H1 (cell line): ENCODE data around the gene AMPD1. TPM values are rescaled to one million over a fixed set of nuclear protein-coding genes. Genes with fewer than 3 reads are reported as not detected.

Experiments used
- CTCF ChIA-PET: fragments of 300-600 bp; sonication (Branson Sonifier 250); formaldehyde crosslinking; loops from one replicate; lab custom pipeline; 2021; ENCODE audit not compliant: partially characterized antibody; lab: Charles Lee
- POLR2A ChIA-PET: fragments of 300-600 bp; sonication (Branson Sonifier 250); formaldehyde crosslinking; loops from one replicate; lab custom pipeline; 2021; ENCODE audit warnings: inconsistent platforms; ENCODE audit not compliant: partially characterized antibody; lab: Charles Lee
- DNase-seq, 2 experiments: peaks; one replicate each; pipeline versions ENCODE4 v3.0.0 to v3.0.0-alpha.2; 2010 to 2022; ENCODE audit warnings: low spot score in 2 of 2, low read depth in 1 of 2, mixed read lengths in 1 of 2
- FAIRE-seq: peaks from 2 replicates; lab custom pipeline; 2011; peaks lifted over from hg19 to GRCh38; lab: Jason Lieb, UNC
- H2AFZ ChIP-seq: 2 replicates; pipeline ENCODE4 v1.8.1; 2012; ENCODE audit warnings: low read length, inconsistent platforms
- H2AK5ac ChIP-seq: 2 replicates; pipeline ENCODE4 v1.6.1; 2013; ENCODE audit warnings: low read depth, low read length
- H2BK120ac ChIP-seq: replicated peaks from 2 replicates; pipeline ENCODE3; 2013; ENCODE audit warnings: low read depth, low read length, inconsistent platforms
- H2BK12ac ChIP-seq: 2 replicates; pipeline ENCODE4 v1.6.1; 2013; ENCODE audit warnings: low read depth, low read length
- H2BK15ac ChIP-seq: 2 replicates; pipeline ENCODE4 v1.6.1; 2013; ENCODE audit warnings: low read length
- H2BK20ac ChIP-seq: 2 replicates; pipeline ENCODE4 v1.6.1; 2013; ENCODE audit warnings: low read length
- H2BK5ac ChIP-seq: 2 replicates; pipeline ENCODE4 v1.6.1; 2013; ENCODE audit warnings: low read depth, low read length
- H3K14ac ChIP-seq: 2 replicates; pipeline ENCODE4 v1.6.1; 2013; ENCODE audit warnings: inconsistent platforms; ENCODE audit not compliant: insufficient read length
- H3K18ac ChIP-seq: 2 replicates; pipeline ENCODE4 v1.6.1; 2013; ENCODE audit warnings: low read length; ENCODE audit errors: extremely low read depth
- H3K23ac ChIP-seq: 2 replicates; pipeline ENCODE4 v1.6.1; 2013; ENCODE audit warnings: inconsistent platforms; ENCODE audit not compliant: insufficient read length
- H3K23me2 ChIP-seq: 2 replicates; pipeline ENCODE4 v1.6.1; 2013; ENCODE audit warnings: low read depth, low read length
- H3K27ac ChIP-seq: 2 replicates; pipeline ENCODE4 v1.6.1; 2011; ENCODE audit warnings: low read depth, low read length, inconsistent platforms
- H3K27me3 ChIP-seq, 4 experiments: replicated peaks in 1 of 4; 1 replicate in 1 of 4; 2 replicates in 3 of 4; pipeline versions ENCODE4 v1.6.1 to v1.8.1; 2011 to 2013; ENCODE audit warnings: low read length in 3 of 4, mild to moderate bottlenecking in 3 of 4, inconsistent platforms in 2 of 4, mixed read lengths in 2 of 4, moderate library complexity in 1 of 4; ENCODE audit not compliant: control insufficient read depth in 3 of 4, insufficient read depth in 3 of 4; ENCODE audit errors: extremely low read depth in 1 of 4
- H3K36me3 ChIP-seq, 4 experiments: 2 replicates each; pipeline versions ENCODE4 v1.6.1 to v1.8.1; 2011 to 2013; ENCODE audit warnings: mild to moderate bottlenecking in 4 of 4, low read length in 3 of 4, moderate library complexity in 2 of 4, control low read depth in 1 of 4, inconsistent platforms in 1 of 4; ENCODE audit not compliant: insufficient read depth in 4 of 4, control insufficient read depth in 2 of 4
- H3K4ac ChIP-seq: replicated peaks from 2 replicates; pipeline ENCODE3; 2013; ENCODE audit warnings: low read length, low read depth, mixed read lengths, inconsistent platforms; ENCODE audit not compliant: insufficient read length
- H3K4me1 ChIP-seq, 4 experiments: replicated peaks in 1 of 4; 1 replicate in 1 of 4; 2 replicates in 3 of 4; pipeline versions ENCODE4 v1.6.1 to v1.8.1; 2011 to 2013; ENCODE audit warnings: low read length in 3 of 4, inconsistent platforms in 2 of 4, mixed read lengths in 1 of 4; ENCODE audit not compliant: insufficient read depth in 4 of 4, control insufficient read depth in 3 of 4
- H3K4me2 ChIP-seq, 2 experiments: 2 replicates each; pipeline versions ENCODE4 v1.6.1 to v1.8.1; 2011 to 2013; ENCODE audit warnings: low read depth in 2 of 2, low read length in 2 of 2, control low read depth in 1 of 2, inconsistent platforms in 1 of 2, mild to moderate bottlenecking in 1 of 2; ENCODE audit not compliant: insufficient read depth in 1 of 2
- H3K4me3 ChIP-seq, 4 experiments: fragments of 200-600, 300-600 bp in 1 of 4; sonication (generic), shearing (Covaris generic), sonication (Bioruptor Twin) in 1 of 4; 2 replicates each; pipeline versions ENCODE4 v1.5.1 to v1.8.1; 2011 to 2016; ENCODE audit warnings: low read length in 4 of 4, low read depth in 3 of 4, control low read depth in 2 of 4, inconsistent platforms in 2 of 4, mild to moderate bottlenecking in 2 of 4, mixed read lengths in 1 of 4, moderate library complexity in 1 of 4; ENCODE audit not compliant: insufficient read depth in 2 of 4; ENCODE audit errors: extremely low read depth in 1 of 4
- H3K56ac ChIP-seq: replicated peaks from 2 replicates; pipeline ENCODE3; 2013; ENCODE audit warnings: low read depth, mild to moderate bottlenecking, mixed read lengths, low read length, inconsistent platforms; ENCODE audit not compliant: insufficient read length
- H3K79me1 ChIP-seq: 2 replicates; pipeline ENCODE4 v1.6.1; 2013; ENCODE audit warnings: low read depth, low read length, control low read depth
- H3K79me2 ChIP-seq, 2 experiments: 2 replicates each; pipeline versions ENCODE4 v1.6.1 to v1.8.1; 2012 to 2013; ENCODE audit warnings: low read length in 2 of 2, mild to moderate bottlenecking in 2 of 2, inconsistent platforms in 1 of 2; ENCODE audit not compliant: insufficient read depth in 2 of 2, control insufficient read depth in 1 of 2
- H3K9ac ChIP-seq, 4 experiments: replicated peaks in 1 of 4; 1 replicate in 1 of 4; 2 replicates in 3 of 4; pipeline versions ENCODE4 v1.6.1 to v1.8.1; 2011 to 2013; ENCODE audit warnings: low read depth in 3 of 4, low read length in 3 of 4, control low read depth in 2 of 4, mild to moderate bottlenecking in 2 of 4, moderate library complexity in 2 of 4, inconsistent platforms in 1 of 4; ENCODE audit errors: extremely low read depth in 1 of 4
- H3K9me3 ChIP-seq, 2 experiments: 2 replicates each; pipeline versions ENCODE4 v1.6.1 to v1.8.1; 2012 to 2013; ENCODE audit warnings: mild to moderate bottlenecking in 2 of 2, moderate library complexity in 2 of 2, control low read depth in 1 of 2, inconsistent platforms in 1 of 2, low read depth in 1 of 2, low read length in 1 of 2, mixed read lengths in 1 of 2; ENCODE audit not compliant: insufficient read depth in 2 of 2
- H4K20me1 ChIP-seq, 2 experiments: replicated peaks in 1 of 2; 2 replicates each; pipeline versions ENCODE3 to v1.8.1; 2011 to 2013; ENCODE audit warnings: inconsistent platforms in 2 of 2, low read length in 2 of 2, mild to moderate bottlenecking in 1 of 2; ENCODE audit not compliant: insufficient read depth in 2 of 2, control insufficient read depth in 1 of 2
- H4K5ac ChIP-seq: 2 replicates; pipeline ENCODE4 v1.6.1; 2013; ENCODE audit warnings: low read length, low read depth, mixed read lengths, inconsistent platforms; ENCODE audit not compliant: insufficient read length
- H4K8ac ChIP-seq: 2 replicates; pipeline ENCODE4 v1.8.0; 2013; ENCODE audit warnings: mild to moderate bottlenecking, moderate library complexity, low read length, inconsistent platforms; ENCODE audit not compliant: insufficient read depth; ENCODE audit errors: extremely low read depth
- H4K91ac ChIP-seq: replicated peaks from 2 replicates; pipeline ENCODE3; 2013; ENCODE audit warnings: low read length, mixed read lengths, inconsistent platforms; ENCODE audit not compliant: insufficient read length
- CHD2 ChIP-seq: IDR thresholded peaks from 2 replicates; pipeline ENCODE4 v1.6.1; 2012; ENCODE audit warnings: low read length, improper control_type of control experiment
- HDAC2 ChIP-seq, 2 experiments: fragments of 300-600 bp in 1 of 2; sonication (generic) in 1 of 2; IDR thresholded peaks; 2 replicates each; pipeline ENCODE4 v1.6.1; 2011 to 2012; ENCODE audit warnings: low read depth in 2 of 2, low read length in 2 of 2, mild to moderate bottlenecking in 2 of 2, moderate library complexity in 2 of 2, borderline replicate concordance in 1 of 2, inconsistent platforms in 1 of 2
- PHF8 ChIP-seq: fragments of 200-600 bp; sonication (generic); conservative IDR thresholded peaks from 2 replicates; pipeline ENCODE4 v1.7.1; 2012; ENCODE audit warnings: low read depth, mild to moderate bottlenecking, inconsistent platforms, low read length, moderate library complexity
- WGBS, 2 experiments: shearing (Covaris generic) in 1 of 2; methylation state at CpG; one replicate each; pipeline versions ENCODE4 v1.1.6 to v1.1.7; 2013 to 2015; ENCODE audit warnings: low lambda C conversion rate in 2 of 2, mixed read lengths in 2 of 2, inconsistent platforms in 1 of 2, low coverage in 1 of 2, missing lambda C conversion rate in 1 of 2; ENCODE audit not compliant: insufficient replicate concordance in 2 of 2, insufficient coverage in 1 of 2, insufficient read length in 1 of 2; ENCODE audit errors: extremely low coverage in 1 of 2, missing lambda C conversion rate in 1 of 2; 5-methylcytosine and 5-hydroxymethylcytosine counted together
- polyA plus RNA-seq, 7 experiments: library from polyadenylated mRNA; depleted of rRNA in 3 of 7; stranded (reverse) in 5 of 7; unstranded in 2 of 7; fragments of >200 nt in 5 of 7; fragments of 200-250 nt in 2 of 7; gene quantifications; 1 replicate in 5 of 7; 2 replicates in 1 of 7; 4 replicates in 1 of 7; pipeline versions ENCODE4 v1.2.1 to v1.2.3, GENCODE V29; 2011 to 2013; ENCODE audit warnings: missing spikeins in 2 of 7, mixed read lengths in 2 of 7
- total RNA-seq: library from RNA; stranded (reverse); fragmentation: NEBNext Ultra II Directional; extraction: Animal tissue kit (Norgen Biotek cat#: 25700); gene quantifications from 2 replicates; pipeline ENCODE4 v1.2.1, GENCODE V29; 2021

AMPD1 gene
- total and polyA plus RNA-seq, 2 of the 8 experiments (the other 6 are each of a cell fraction or from before 2014, with no cell fraction given), result not detected

- no peak overlapping the region for H2BK5ac ChIP-seq
- no peak for FAIRE-seq
- CTCF ChIA-PET, result no interaction called here
Observed at GRCh38 chr1:114638910-114639309, 56.4 kb downstream of the AMPD1 start.

More at GRCh38 chr1:114638910-114639309, 56.4 kb downstream of the AMPD1 start:
- Histone ChIP-seq H3K27ac (no peak overlapping the region), H3K9me3 (no peaks in the 10 kb centered on the region), H3K23me2 (no peaks in the 10 kb centered on the region), H2AFZ (no peak overlapping the region), H3K4me3 (no peak overlapping the region), H3K79me1 (no peaks in the 10 kb centered on the region), H4K8ac (no peak overlapping the region), H4K5ac (no peak overlapping the region), H2BK15ac (no peak overlapping the region), H3K9ac (no peak overlapping the region), H3K56ac (no peak overlapping the region), H3K79me2 (no peaks in the 10 kb centered on the region), H3K4ac (no peak overlapping the region), H3K27me3 (no peaks in the 10 kb centered on the region), H3K14ac (no peak overlapping the region), H3K23ac (no peak overlapping the region), H4K91ac (no peak overlapping the region), H3K4me2 (no peak overlapping the region), H2BK120ac (no peak overlapping the region), H2BK12ac (no peak overlapping the region), H3K36me3 (no peaks in the 10 kb centered on the region), H4K20me1 (no peaks in the 10 kb centered on the region), H3K18ac (no peak overlapping the region), H2BK20ac (no peak overlapping the region), H2AK5ac (no peak overlapping the region), H3K4me1 (no peaks in the 10 kb centered on the region)
- TF ChIP-seq CHD2, result no peak
- TF ChIP-seq HDAC2 (IDR thresholded peaks at IDR 0.05; ENCODE audit: borderline replicate concordance in 1 of 2, low read depth in 2 of 2, low read length in 2 of 2), result no peak
- TF ChIP-seq PHF8, result no peak
- DNase-seq, result no peak
- 84% methylated on average over 3 of the region's 3 CpGs; no CpG with 5 or more reads in 1 of the 2 experiments for WGBS, 2 experiments
- POLR2A ChIA-PET, result no interaction called here
